ENCODE data around the gene SLC51B.

SLC51B gene

GRCh38 chr15:65058394-65059368 lies 13.5 kb downstream of the SLC51B start:
- POLR2A ChIA-PET, result no interaction called here
- CTCF ChIA-PET, result no interaction called here
- DNase-seq (ENCODE audit: extremely low spot score), result no peak
- TF ChIP-seq LEF1 (IDR thresholded peaks at IDR 0.05; ENCODE audit: borderline replicate concordance), result no peak
- TF ChIP-seq SUZ12 (IDR thresholded peaks at IDR 0.05), result no peak
- TF ChIP-seq SP1 (IDR thresholded peaks at IDR 0.05), result no peak
- no peak for TF ChIP-seq FOXM1 (IDR thresholded peaks at IDR 0.05; ENCODE audit: borderline replicate concordance)
- TF ChIP-seq ARNT (IDR thresholded peaks at IDR 0.05), result no peak
- no peak for TF ChIP-seq FOXK2 (IDR thresholded peaks at IDR 0.05)
- TF ChIP-seq L3MBTL2 (conservative IDR thresholded peaks at IDR 0.05), result no peak
- no peak for TF ChIP-seq PKNOX1 (IDR thresholded peaks at IDR 0.05)
- no peak for TF ChIP-seq ELF4 (IDR thresholded peaks at IDR 0.05)
- TF ChIP-seq NFRKB (IDR thresholded peaks at IDR 0.05), result no peak
- TF ChIP-seq HDGF (IDR thresholded peaks at IDR 0.05; ENCODE audit: borderline replicate concordance), result no peak
- no peak for TF ChIP-seq ZNF384 (IDR thresholded peaks at IDR 0.05)
- no peak for TF ChIP-seq BHLHE40 (IDR thresholded peaks at IDR 0.05; ENCODE audit: borderline replicate concordance)
- no peak for TF ChIP-seq FOXA1 (IDR thresholded peaks at IDR 0.05)
- TF ChIP-seq TARDBP (IDR thresholded peaks at IDR 0.05), result no peak
- no peak for TF ChIP-seq CTBP1 (IDR thresholded peaks at IDR 0.05; ENCODE audit: borderline replicate concordance)

GRCh38 chr15:65059369-65059750 lies 14.2 kb downstream of the SLC51B start:
- TF ChIP-seq CTBP1 (IDR thresholded peaks at IDR 0.05; ENCODE audit: borderline replicate concordance) (no peak), L3MBTL2 (conservative IDR thresholded peaks at IDR 0.05) (no peak), SUZ12 (IDR thresholded peaks at IDR 0.05) (no peak), SP1 (IDR thresholded peaks at IDR 0.05) (no peak), ELF4 (IDR thresholded peaks at IDR 0.05) (no peak)
- POLR2A ChIA-PET, result no interaction called here
- no peak for DNase-seq (ENCODE audit: extremely low spot score)
- CTCF ChIA-PET, result no interaction called here

GRCh38 chr15:65059931-65060596 lies 14.9 kb downstream of the SLC51B start:
- ChIA-PET CTCF (no interaction called here), POLR2A (interaction anchor here (0.9 kb wide), 1 partner anchor 10 kb away, joined by 4 read pairs; no protein-coding TSS in a partner anchor)
- DNase-seq (ENCODE audit: extremely low spot score), result no peak
- TF ChIP-seq FOXA1 (IDR thresholded peaks at IDR 0.05) (no peak), ZNF384 (IDR thresholded peaks at IDR 0.05) (no peak), HDGF (IDR thresholded peaks at IDR 0.05; ENCODE audit: borderline replicate concordance) (no peak), ELF4 (IDR thresholded peaks at IDR 0.05) (no peak), LEF1 (IDR thresholded peaks at IDR 0.05; ENCODE audit: borderline replicate concordance) (no peak), PKNOX1 (IDR thresholded peaks at IDR 0.05) (no peak), FOXM1 (IDR thresholded peaks at IDR 0.05; ENCODE audit: borderline replicate concordance) (no peak), TARDBP (IDR thresholded peaks at IDR 0.05) (no peak), L3MBTL2 (conservative IDR thresholded peaks at IDR 0.05) (no peak), SP1 (IDR thresholded peaks at IDR 0.05) (no peak), CTBP1 (IDR thresholded peaks at IDR 0.05; ENCODE audit: borderline replicate concordance) (no peak), BHLHE40 (IDR thresholded peaks at IDR 0.05; ENCODE audit: borderline replicate concordance) (no peak), ARNT (IDR thresholded peaks at IDR 0.05) (no peak), SUZ12 (IDR thresholded peaks at IDR 0.05) (no peak), FOXK2 (IDR thresholded peaks at IDR 0.05) (no peak), NFRKB (IDR thresholded peaks at IDR 0.05) (no peak)

GRCh38 chr15:65060641-65061397 lies 15.6 kb downstream of the SLC51B start:
- no peak for TF ChIP-seq FOXM1 (IDR thresholded peaks at IDR 0.05; ENCODE audit: borderline replicate concordance)
- TF ChIP-seq L3MBTL2 (conservative IDR thresholded peaks at IDR 0.05), result no peak
- TF ChIP-seq LEF1 (IDR thresholded peaks at IDR 0.05; ENCODE audit: borderline replicate concordance), result no peak
- TF ChIP-seq FOXA1 (IDR thresholded peaks at IDR 0.05), result no peak
- TF ChIP-seq BHLHE40 (IDR thresholded peaks at IDR 0.05; ENCODE audit: borderline replicate concordance), result no peak
- TF ChIP-seq ELF4 (IDR thresholded peaks at IDR 0.05), result no peak
- TF ChIP-seq SUZ12 (IDR thresholded peaks at IDR 0.05), result no peak
- TF ChIP-seq SP1 (IDR thresholded peaks at IDR 0.05), result no peak
- no peak for TF ChIP-seq NFRKB (IDR thresholded peaks at IDR 0.05)
- TF ChIP-seq TARDBP (IDR thresholded peaks at IDR 0.05), result no peak
- no peak for TF ChIP-seq FOXK2 (IDR thresholded peaks at IDR 0.05)
- no peak for TF ChIP-seq ZNF384 (IDR thresholded peaks at IDR 0.05)
- no peak for TF ChIP-seq HDGF (IDR thresholded peaks at IDR 0.05; ENCODE audit: borderline replicate concordance)
- TF ChIP-seq PKNOX1 (IDR thresholded peaks at IDR 0.05), result no peak
- TF ChIP-seq ARNT (IDR thresholded peaks at IDR 0.05), result no peak
- DNase-seq (ENCODE audit: extremely low spot score), result no peak
- CTCF ChIA-PET, result interaction anchor here (0.6 to 0.9 kb wide), 3 partner anchors 22 to 136 kb away, joined by 3 to 12 read pairs (median 4); no protein-coding TSS in a partner anchor
- POLR2A ChIA-PET, result interaction anchor here (0.9 kb wide), 1 partner anchor 9 kb away, joined by 4 read pairs; no protein-coding TSS in a partner anchor

- DNase-seq (ENCODE audit: extremely low spot score), result no peak
- TF ChIP-seq CTBP1 (IDR thresholded peaks at IDR 0.05; ENCODE audit: borderline replicate concordance) (no peak), ELF4 (IDR thresholded peaks at IDR 0.05) (no peak), PKNOX1 (IDR thresholded peaks at IDR 0.05) (no peak), ZNF384 (IDR thresholded peaks at IDR 0.05) (no peak), TARDBP (IDR thresholded peaks at IDR 0.05) (no peak), SP1 (IDR thresholded peaks at IDR 0.05) (no peak), FOXM1 (IDR thresholded peaks at IDR 0.05; ENCODE audit: borderline replicate concordance) (no peak), ARNT (IDR thresholded peaks at IDR 0.05) (no peak), BHLHE40 (IDR thresholded peaks at IDR 0.05; ENCODE audit: borderline replicate concordance) (no peak), L3MBTL2 (conservative IDR thresholded peaks at IDR 0.05) (no peak), HDGF (IDR thresholded peaks at IDR 0.05; ENCODE audit: borderline replicate concordance) (no peak), NFRKB (IDR thresholded peaks at IDR 0.05) (no peak), FOXA1 (IDR thresholded peaks at IDR 0.05) (no peak)
- CTCF ChIA-PET, result interaction anchor here (0.9 kb wide), 1 partner anchor 28 kb away, joined by 3 read pairs; no protein-coding TSS in a partner anchor
- POLR2A ChIA-PET, result no interaction called here
Measured at GRCh38 chr15:65062061-65062460, 16.9 kb downstream of the SLC51B start.

Data from HEK293T (cell line).